Measurements from ENCODE around the gene GPR152. TPM values are rescaled to one million over a fixed set of nuclear protein-coding genes. Genes with fewer than 3 reads are reported as not detected.

Gene GPR152
- total and polyA plus RNA-seq, 7 donors: not detected

GRCh38 chr11:67465189-67465510 lies 12.6 kb upstream of the GPR152 start:
- H3K27ac ChIP-seq: peak overlapping the region; percentile 88 to 95 (median 92)
- H3K9me3 ChIP-seq: no peaks in the 10 kb centered on the region
- H3K4me1 ChIP-seq: peaks cover 0 to 50% (median 40%) of the 10 kb centered on the region in 4 donors
- DNase-seq: no peak
- no peaks in the 10 kb centered on the region for H3K27me3 ChIP-seq
- peak overlapping the region; percentile 46 to 68 (median 52) for H3K4me3 ChIP-seq
- H3K36me3 ChIP-seq: no peaks in the 10 kb centered on the region
- TF ChIP-seq POLR2AphosphoS5 (IDR thresholded peaks at IDR 0.05) (no peak), POLR2A (IDR thresholded peaks at IDR 0.05) (no peak), EP300 (IDR thresholded peaks at IDR 0.05) (no peak)
- TF ChIP-seq, protein P1, sequence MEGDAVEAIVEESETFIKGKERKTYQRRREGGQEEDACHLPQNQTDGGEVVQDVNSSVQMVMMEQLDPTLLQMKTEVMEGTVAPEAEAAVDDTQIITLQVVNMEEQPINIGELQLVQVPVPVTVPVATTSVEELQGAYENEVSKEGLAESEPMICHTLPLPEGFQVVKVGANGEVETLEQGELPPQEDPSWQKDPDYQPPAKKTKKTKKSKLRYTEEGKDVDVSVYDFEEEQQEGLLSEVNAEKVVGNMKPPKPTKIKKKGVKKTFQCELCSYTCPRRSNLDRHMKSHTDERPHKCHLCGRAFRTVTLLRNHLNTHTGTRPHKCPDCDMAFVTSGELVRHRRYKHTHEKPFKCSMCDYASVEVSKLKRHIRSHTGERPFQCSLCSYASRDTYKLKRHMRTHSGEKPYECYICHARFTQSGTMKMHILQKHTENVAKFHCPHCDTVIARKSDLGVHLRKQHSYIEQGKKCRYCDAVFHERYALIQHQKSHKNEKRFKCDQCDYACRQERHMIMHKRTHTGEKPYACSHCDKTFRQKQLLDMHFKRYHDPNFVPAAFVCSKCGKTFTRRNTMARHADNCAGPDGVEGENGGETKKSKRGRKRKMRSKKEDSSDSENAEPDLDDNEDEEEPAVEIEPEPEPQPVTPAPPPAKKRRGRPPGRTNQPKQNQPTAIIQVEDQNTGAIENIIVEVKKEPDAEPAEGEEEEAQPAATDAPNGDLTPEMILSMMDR (IDR thresholded peaks at IDR 0.05): no peak
- intact Hi-C loops (cut with DNase I): no loop called here
- 18 to 52% methylated on average over 3 of the region's 3 CpGs for WGBS, 2 donors

GRCh38 chr11:67464411-67465188 lies 12.1 kb upstream of the GPR152 start:
- Histone ChIP-seq H3K36me3 (no peaks in the 10 kb centered on the region), H3K9me3 (no peaks in the 10 kb centered on the region), H3K4me3 (peak overlapping the region; percentile 46 to 68 (median 52)), H3K27ac (peak overlapping the region; percentile 88 to 95 (median 92)), H3K4me1 (peaks cover 0 to 46% (median 38%) of the 10 kb centered on the region in 4 donors), H3K27me3 (no peaks in the 10 kb centered on the region)
- intact Hi-C loops (cut with DNase I): loop anchor here (1.0 kb wide), 1 partner anchor 21 kb away; the partner anchor contains the start of gene CORO1B
- WGBS, 2 donors: 11% methylated on average over 56 of the region's 56 CpGs
- no peak for TF ChIP-seq EP300 (IDR thresholded peaks at IDR 0.05)
- TF ChIP-seq POLR2AphosphoS5 (IDR thresholded peaks at IDR 0.05): peak; percentile 37 to 74 (median 72)
- TF ChIP-seq POLR2A (IDR thresholded peaks at IDR 0.05): peak in 1 of 2 donors; percentile 37
- TF ChIP-seq, protein P1 (IDR thresholded peaks at IDR 0.05): no peak
- peak; percentile 95 for DNase-seq

DNA sequence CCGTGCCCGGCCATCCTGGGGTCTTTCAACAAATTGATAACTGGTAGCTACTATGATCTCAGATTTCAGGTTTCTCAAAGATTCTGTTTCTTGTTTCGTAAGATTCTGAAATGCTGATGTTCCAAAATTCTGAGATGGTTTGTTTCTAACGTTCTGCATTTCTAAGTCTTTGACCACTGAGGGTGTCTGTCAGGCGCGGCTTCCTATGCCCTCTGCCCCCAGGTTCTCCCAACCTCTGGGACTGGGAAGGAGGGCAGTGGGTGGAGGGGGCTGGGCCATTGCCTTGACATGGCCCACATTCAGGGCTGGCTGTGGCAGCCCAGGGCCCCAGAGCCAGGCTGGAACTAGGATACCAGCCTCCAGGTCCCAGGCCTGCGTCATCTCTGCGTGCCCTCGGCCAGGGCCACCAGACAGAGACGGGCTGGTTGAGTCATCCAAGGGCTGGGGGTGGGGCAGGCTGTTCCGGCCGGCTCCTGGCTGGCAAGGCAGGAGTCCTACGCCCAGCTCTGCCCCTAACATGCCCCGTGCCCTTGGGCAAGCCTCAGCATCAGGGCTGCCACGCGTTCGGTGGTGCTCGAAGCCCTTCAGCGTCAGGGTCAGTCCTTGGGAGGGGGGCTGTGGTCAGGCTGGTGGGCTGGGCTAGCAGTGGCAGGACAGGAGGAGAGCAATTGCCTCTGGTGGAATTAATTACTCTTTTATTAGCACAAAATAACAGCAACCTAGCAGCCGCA lies 11.3 kb upstream of the GPR152 start:
- peak overlapping the region; percentile 46 to 68 (median 52) for H3K4me3 ChIP-seq
- no peaks in the 10 kb centered on the region for H3K9me3 ChIP-seq
- TF ChIP-seq, protein P1 (IDR thresholded peaks at IDR 0.05): no peak
- peak in 3 of 4 donors; percentile 23 to 39 (median 25) for TF ChIP-seq POLR2AphosphoS5 (IDR thresholded peaks at IDR 0.05)
- intact Hi-C loops (cut with DNase I): loop anchor here (1.0 kb wide), 1 partner anchor 21 kb away; the partner anchor contains the start of gene CORO1B
- peak; percentile 90 for DNase-seq
- 76 to 86% methylated on average over 20 of the region's 20 CpGs for WGBS, 2 donors
- H3K27me3 ChIP-seq: no peaks in the 10 kb centered on the region
- H3K36me3 ChIP-seq: no peaks in the 10 kb centered on the region
- peaks cover 0 to 43% (median 37%) of the 10 kb centered on the region in 4 donors for H3K4me1 ChIP-seq
- peak overlapping the region; percentile 88 to 95 (median 92) for H3K27ac ChIP-seq

DNA sequence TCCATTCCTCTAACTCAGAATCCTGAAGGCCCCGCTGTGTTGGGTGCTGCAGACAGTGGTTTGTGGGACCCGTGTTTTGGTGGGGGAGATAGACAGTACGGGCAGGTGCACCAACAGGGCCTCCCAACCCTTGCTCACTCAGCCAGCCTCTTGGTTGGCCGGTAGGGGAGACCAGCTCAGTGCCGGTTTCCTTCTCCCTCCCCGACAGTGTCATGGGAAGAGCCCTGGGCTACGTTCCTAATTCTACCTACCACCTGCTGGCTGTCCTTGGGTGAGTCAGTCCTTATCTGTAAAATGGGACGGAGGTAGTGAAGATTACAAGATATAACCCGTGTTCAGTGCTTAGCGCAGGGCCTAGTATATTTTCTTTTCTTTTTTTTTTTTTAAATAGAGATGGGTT lies 10.7 kb upstream of the GPR152 start:
- 89 to 93% methylated on average over 10 of the region's 10 CpGs for WGBS, 2 donors
- Histone ChIP-seq H3K9me3 (no peaks in the 10 kb centered on the region), H3K36me3 (no peaks in the 10 kb centered on the region), H3K27me3 (no peaks in the 10 kb centered on the region), H3K27ac (peak overlapping the region; percentile 88 to 95 (median 92)), H3K4me3 (no peak overlapping the region), H3K4me1 (peaks cover 0 to 39% (median 32%) of the 10 kb centered on the region in 4 donors)
- DNase-seq: no peak
- TF ChIP-seq EP300 (IDR thresholded peaks at IDR 0.05): no peak
- no peak for TF ChIP-seq POLR2AphosphoS5 (IDR thresholded peaks at IDR 0.05)
- TF ChIP-seq, protein P1 (IDR thresholded peaks at IDR 0.05): no peak
- TF ChIP-seq POLR2A (IDR thresholded peaks at IDR 0.05): no peak
- intact Hi-C loops (cut with DNase I): no loop called here

All from sigmoid colon (tissue), 7 donors.